Activated naive CD8-positive, alpha-beta T cell treated with anti-CD3 and anti-CD28 coated beads, Interleukin-2, amount 50 U/mL, for 16 hours (primary cell): ENCODE data around the gene GNA15.
"Not testable (repeated sequence)": the region's sequence is repeated elsewhere in the genome, so short reads cannot be mapped to it uniquely, and the experiment has no call there.

Source experiments
- DNase-seq: peaks from one replicate; pipeline ENCODE4 v3.0.0-alpha.2; 2020; ENCODE audit warnings: low read depth, low spot score

The GNA15 gene

GRCh38 chr19:3149526-3150505 lies 14.0 kb downstream of the GNA15 start:
- DNase-seq, result no peak

GRCh38 chr19:3150739-3151329 lies 15.0 kb downstream of the GNA15 start:
- no peak for DNase-seq

- no peak for DNase-seq
Measured at GRCh38 chr19:3151563-3152418, 16.0 kb downstream of the GNA15 start.

GRCh38 chr19:3152419-3152780 lies 16.6 kb downstream of the GNA15 start:
- DNase-seq, result no peak

- no peak for DNase-seq
Measured at GRCh38 chr19:3153286-3154230, 17.7 kb downstream of the GNA15 start.

GRCh38 chr19:3154447-3154846 lies 18.6 kb downstream of the GNA15 start:
- not testable (repeated sequence) for DNase-seq

GRCh38 chr19:3154957-3155736 lies 19.3 kb downstream of the GNA15 start:
- DNase-seq, result peak; percentile 41

DNA sequence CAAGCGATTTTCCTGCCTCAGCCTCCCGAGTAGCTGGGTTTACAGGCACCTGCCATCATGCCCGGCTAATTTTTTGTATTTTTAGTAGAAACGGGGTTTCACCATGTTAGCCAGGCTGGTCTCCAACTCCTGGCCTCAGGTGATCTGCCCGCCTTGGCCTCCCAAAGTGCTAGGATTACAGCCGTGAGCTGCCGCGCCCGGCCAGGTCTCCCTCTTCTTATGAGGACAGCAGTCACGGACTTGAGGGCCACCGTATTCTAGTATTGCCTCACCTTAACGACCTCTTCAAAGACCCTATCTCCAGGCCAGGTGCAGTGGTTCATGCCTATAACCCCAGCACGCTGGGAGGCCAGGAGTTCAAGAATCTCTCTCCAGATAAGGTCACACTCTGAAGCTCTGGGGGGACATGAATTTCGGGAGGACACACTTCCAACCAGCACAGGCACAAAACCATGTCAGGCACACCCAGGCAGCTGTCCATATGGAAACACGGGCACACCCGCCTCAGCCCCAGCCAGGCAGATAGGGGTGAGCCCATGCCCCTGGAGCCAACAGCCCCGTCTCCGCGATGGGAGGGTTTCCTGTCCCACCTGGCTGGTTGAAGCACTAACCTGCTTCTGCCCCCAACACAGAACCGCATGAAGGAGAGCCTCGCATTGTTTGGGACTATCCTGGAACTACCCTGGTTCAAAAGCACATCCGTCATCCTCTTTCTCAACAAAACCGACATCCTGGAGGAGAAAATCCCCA lies 21.4 kb downstream of the GNA15 start:
- DNase-seq, result no peak

GRCh38 chr19:3159565-3159964 lies 23.7 kb downstream of the GNA15 start:
- DNase-seq, result no peak

DNA sequence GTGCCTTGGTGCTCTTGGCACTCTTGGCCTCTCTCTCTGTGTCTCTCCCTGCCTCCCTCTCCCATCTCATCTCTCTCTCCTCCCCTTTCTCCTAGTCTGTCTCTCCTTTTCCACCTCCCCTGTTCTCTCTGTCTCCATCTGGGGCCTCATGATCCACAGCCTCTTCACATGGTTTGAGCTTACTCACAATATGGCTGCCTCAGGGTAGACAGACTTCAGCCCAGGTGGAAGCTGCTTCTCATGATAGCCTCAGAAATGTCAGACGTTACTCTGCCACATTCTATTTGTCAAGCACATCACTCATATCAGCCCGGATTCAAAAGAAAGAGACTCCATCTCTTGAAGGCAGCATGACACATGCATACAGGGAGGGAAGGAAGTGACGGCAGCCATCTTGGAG lies 24.4 kb downstream of the GNA15 start:
- no peak for DNase-seq

- DNase-seq, result no peak
Measured at GRCh38 chr19:3161453-3161852, 25.6 kb downstream of the GNA15 start.

DNA sequence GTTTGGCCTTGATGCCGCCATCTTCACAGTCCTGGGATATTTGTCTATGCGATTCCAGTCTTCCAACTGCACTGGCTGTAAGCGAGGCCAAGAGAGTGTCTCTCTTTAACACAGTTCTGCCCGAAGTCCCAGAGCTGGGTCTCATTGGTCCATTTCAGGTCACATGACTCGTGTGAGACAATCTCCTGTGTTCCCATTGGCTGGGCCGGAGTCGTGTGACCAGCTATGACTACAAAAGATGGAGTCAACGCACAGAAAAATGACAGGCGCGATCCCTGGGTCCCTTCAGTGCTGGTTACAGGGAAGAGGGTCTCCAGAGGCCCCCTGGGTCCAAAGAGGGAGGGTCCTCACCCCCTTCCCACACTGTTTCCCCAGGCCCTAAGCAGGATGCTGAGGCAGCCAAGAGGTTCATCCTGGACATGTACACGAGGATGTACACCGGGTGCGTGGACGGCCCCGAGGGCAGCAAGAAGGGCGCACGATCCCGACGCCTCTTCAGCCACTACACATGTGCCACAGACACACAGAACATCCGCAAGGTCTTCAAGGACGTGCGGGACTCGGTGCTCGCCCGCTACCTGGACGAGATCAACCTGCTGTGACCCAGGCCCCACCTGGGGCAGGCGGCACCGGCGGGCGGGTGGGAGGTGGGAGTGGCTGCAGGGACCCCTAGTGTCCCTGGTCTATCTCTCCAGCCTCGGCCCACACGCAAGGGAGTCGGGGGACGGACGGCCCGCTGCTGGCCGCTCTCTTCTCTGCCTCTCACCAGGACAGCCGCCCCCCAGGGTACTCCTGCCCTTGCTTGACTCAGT lies 26.8 kb downstream of the GNA15 start:
- no peak for DNase-seq

DNA sequence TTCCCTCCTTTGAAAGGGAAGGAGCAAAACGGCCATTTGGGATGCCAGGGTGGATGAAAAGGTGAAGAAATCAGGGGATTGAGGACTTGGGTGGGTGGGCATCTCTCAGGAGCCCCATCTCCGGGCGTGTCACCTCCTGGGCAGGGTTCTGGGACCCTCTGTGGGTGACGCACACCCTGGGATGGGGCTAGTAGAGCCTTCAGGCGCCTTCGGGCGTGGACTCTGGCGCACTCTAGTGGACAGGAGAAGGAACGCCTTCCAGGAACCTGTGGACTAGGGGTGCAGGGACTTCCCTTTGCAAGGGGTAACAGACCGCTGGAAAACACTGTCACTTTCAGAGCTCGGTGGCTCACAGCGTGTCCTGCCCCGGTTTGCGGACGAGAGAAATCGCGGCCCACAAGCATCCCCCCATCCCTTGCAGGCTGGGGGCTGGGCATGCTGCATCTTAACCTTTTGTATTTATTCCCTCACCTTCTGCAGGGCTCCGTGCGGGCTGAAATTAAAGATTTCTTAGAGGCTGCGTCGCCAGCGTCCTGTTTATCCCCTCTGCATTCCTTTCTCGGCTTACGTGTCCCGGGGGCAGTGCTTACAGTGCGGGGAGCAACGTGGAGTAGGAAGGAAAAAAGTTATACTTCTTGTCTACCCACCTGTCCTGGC lies 27.5 kb downstream of the GNA15 start:
- DNase-seq, result no peak

DNA sequence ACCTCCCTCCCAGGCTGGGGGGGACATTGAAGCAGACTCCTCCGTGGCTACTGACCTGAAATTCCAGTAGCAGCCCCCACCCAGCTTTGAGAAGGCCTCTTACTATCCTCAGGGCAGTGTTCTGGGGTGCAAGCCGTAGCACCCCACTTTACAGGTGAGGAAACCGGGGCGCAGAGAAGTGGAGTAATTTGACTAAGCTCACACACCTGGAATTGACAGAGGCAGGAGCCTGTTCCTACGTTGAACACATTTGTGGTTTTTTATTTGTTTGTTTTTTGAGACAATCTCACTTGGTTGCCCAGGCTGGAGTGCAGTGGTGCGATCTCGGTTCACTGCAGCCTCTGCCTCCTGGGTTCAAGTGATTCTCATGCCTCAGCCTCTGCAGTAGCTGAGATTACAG lies 28.1 kb downstream of the GNA15 start:
- no peak for DNase-seq

DNA sequence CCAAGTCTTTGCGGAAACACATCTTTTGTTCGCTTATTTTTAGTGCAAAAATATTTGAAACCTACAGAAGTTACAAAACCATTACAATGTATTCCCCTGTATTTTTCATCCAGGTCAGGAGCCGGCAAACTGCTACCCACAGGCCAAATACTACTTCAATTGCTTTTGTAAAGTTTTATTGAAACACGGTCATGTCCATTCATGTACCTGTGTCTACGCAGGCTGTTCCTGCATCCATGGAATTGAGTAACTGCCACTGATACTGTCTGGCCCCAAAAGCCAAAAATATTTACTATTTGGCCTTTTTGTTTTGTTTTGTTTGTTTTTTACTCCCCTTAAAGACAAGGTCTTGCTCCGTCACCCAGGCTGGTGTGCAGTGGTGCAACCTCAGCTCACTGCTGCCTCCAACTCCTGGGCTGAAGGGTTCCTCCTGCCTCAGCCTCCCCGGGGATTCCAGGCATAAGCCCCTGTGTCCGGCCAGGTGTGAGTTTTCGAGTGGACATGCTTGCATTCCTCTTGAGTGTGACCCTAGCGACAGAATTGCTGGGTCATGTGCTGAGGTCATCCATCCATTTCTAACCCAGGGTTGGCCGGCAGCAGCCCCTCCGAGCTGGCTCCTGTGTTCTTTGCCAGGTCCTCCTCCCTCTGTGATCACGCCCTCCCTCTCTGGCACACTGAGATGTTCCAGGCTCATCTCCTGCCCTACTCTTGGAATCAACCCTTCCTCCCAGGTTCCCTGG lies 31.9 kb downstream of the GNA15 start:
- no peak for DNase-seq

DNA sequence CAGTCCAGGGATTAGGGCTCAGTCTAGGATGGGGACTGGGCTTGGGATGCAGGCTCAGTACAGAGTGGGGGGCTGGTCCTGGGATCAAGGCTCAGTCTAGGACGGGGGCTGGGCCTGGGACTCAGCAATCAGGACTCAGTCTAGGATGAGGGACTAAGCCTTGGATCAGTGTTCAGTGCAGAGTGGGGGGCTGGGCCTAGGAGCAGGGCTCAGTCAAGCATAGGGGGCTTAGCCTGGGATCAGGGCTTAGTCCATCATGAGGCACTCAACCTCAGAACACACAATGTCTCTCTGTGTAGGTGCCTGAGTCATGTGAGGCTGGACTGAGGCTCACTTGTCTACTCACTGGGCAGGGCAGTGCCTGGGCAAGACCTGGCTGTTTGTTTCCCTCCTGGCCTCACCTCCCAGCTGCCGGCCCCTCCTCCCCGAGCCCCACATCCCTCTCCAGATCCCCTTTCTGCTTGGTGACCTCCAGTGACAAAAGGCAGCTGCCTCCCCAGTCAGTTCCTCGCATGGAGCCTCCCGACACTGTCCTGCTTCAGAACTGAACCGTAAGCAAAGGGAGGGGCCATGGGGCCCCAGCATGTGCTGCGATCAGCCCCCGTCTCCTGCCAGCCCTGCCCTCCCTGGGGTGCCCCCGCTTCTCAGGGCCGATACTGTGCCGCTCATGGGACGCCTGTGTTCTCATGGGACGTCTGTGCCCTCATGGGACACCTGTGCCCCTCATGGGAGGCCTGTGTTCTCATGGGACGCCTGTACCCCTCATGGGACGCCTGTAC lies 36.2 kb downstream of the GNA15 start:
- no peak for DNase-seq

GRCh38 chr19:3172673-3173000 lies 36.8 kb downstream of the GNA15 start:
- not testable (repeated sequence) for DNase-seq
